GM10266 (cell line): Measurements from ENCODE around the gene ZNF112.

Source experiments
- DNase-seq: peaks from one replicate; pipeline ENCODE4 v3.0.0; 2012; ENCODE audit errors: extremely low spot score
- CTCF ChIP-seq: IDR thresholded peaks from 2 replicates; pipeline ENCODE4 v1.5.1; 2012; ENCODE audit warnings: mild to moderate bottlenecking, low read depth; ENCODE audit not compliant: control insufficient read depth, insufficient read depth; ENCODE audit errors: missing control alignments

Gene ZNF112

GRCh38 chr19:44306283-44306682, 50.2 kb downstream of the ZNF112 start:
- no peak for TF ChIP-seq CTCF
- no peak for DNase-seq

GRCh38 chr19:44305457-44305856, 51.0 kb downstream of the ZNF112 start:
- TF ChIP-seq CTCF: no peak
- no peak for DNase-seq

DNA sequence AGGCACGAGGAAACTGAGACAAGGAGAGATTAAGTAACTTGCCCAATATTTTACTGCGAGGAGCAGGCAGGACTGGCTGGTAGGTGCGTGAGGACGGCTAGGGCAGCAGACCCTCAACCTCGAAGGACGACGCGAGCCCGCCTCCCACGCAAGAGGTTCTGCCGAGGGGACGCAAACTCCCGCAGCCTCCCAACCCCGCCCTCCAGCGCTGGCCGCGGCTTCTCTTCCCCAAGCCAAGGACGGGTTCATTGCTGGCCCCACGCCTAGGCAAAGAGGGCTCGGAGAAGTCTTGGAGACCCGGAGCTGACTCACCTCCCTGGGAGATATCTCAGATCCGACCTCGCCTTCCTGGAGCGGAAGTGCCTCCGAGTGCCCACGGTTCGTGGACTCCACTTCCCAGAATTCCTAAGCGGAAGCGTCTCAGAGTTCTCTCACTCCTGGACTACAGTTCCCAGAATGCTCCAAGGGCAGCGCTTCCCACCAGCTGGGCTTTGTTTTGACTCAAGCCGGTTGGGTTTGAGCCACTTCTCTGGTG, 51.8 kb downstream of the ZNF112 start, which contains the start of gene ZNF235:
Gene ZNF235 (minus strand): TSS at position 367 of the 535 bp plus-strand sequence. CDS start 1,621 bp downstream, outside the sequence.
- no peak for TF ChIP-seq CTCF
- peak; percentile 79 for DNase-seq

DNA sequence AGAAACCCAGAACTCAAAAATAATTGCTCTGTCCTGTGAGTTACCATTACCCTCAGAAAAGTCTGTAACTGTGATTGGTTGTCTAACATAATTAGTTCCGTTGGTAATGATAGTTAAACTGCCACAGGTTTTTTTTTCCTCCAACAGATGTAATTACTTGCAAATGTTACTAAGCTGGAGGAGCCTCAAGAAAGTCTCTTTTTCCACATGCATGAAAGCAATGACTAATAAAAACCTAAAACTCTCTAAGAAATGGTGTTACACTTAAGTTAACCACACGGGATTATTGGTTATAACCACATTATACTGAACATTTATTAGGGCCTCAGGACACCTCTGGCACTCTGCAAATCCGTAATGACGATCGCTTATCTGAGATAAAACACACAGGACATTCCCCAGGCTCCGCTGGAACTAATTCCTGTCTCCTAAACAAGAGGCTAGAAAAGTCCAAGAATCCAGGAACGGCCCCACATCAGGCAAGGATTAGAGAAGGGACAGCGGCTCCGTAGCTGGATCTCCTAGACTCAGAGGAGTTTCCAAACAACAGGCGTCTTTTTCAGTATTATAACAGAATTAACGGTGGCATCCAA, 52.4 kb downstream of the ZNF112 start:
- DNase-seq: no peak
- TF ChIP-seq CTCF: no peak

DNA sequence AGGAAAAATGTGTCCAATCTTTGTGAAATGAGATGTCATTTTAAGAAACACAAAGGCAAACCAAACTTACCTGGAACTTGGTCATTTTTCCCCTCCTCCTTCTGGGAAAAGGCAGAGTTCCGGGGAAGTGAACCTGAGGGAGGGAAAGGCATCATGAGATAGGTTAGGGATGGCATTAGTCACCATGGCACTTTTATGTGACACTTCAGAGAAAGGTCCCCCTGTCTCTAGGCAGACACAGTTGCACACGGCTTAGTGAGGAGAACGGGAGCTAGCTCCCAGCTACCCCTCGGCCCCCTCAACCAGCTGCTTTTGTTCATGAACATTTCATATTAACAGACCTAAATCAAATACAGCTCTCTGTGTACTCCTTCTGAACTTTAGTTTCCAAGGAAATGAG, 53.2 kb downstream of the ZNF112 start:
- no peak for DNase-seq
- TF ChIP-seq CTCF: no peak

DNA sequence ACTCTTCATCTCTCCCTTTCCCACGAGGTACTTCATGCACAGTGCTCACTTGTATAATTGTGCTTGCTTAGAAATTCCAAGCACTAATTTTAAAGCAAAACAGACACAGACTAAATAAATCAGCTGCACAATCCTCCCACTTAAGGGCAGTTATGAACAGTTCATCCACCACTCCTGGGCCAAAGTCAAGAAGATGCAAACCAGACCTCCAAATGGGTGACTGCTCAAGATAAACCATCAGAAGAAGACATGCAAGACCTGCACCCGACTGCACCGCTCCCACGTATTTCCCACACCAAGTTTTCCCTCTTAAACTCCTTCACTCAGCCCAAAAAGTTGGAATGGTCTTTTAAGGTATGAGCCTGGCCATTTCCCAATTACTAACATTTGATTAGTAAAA, 71.5 kb downstream of the ZNF112 start:
- TF ChIP-seq CTCF: no peak

DNA sequence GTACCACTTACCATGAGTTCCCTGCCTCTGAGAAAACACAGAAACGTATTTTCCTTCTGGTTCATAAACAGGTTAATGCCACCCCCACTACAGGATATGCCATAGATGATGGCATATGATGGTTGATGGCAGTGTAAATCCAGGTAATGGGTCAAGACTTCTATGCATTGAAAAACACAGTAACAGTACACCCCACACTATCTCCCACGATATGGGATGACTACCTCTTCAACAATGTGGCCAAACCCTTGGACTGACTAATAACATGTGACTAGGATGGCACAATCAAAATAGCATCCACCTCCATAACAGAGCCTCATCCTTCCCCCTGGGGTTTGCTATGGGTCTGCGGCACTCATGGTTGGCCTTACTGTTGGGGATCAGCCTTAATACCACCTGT, 73.6 kb downstream of the ZNF112 start:
- no peak for DNase-seq
- no peak for TF ChIP-seq CTCF

More for the DNA sequence above, 71.5 kb downstream of the ZNF112 start:
- DNase-seq: no peak
